ENCODE results near the gene SLC18A3. TPM values are rescaled to one million over a fixed set of nuclear protein-coding genes. Genes with fewer than 3 reads are reported as not detected.

SLC18A3 gene
- total RNA-seq, 1 experiment from 2014 or later, result not detected

DNA sequence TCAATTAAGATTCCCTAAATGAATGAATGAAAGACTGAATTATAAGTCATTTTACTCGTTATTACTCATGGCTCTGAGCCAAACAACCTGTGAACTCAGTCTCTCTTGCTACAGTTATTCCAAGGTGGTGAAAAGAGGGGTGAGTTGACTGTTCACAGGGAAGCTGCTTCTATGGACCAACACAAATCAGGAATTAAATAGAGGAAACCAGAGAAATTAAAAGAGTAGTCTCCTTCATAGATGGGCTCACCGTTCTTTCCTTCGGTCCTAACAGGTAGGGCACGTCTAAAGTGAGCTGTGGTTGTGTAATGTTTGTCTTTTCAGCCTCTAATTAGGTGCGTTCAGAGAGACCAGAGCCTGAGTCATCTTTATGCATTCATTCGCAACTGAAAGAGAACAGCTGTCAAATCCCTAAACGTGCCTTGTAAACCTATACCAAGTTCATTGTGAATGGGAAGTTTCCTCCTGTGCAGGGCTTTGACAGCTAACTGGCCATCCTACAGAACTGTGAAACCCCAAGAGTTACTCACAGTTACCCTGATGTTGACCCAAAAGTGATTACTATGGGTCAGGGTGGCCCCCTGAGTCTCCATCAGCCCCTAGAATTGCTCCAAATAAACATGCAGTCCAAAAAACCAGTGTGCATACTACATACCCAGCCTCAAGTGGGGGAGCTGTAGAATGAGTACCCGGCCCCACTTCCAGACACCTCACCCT is 51.2 kb downstream of the SLC18A3 start:
- ChIA-PET POLR2A (no interaction called here), CTCF (no interaction called here)
- TF ChIP-seq TCF7L2 (IDR thresholded peaks at IDR 0.05; ENCODE audit: low read depth, low read length) (no peak), POLR2AphosphoS5 (IDR thresholded peaks at IDR 0.05; ENCODE audit: low read depth, low read length) (no peak), SIN3A (IDR thresholded peaks at IDR 0.05; ENCODE audit: borderline replicate concordance, insufficient read depth, low read depth, low read length) (no peak)
- TF ChIP-seq, protein P1, sequence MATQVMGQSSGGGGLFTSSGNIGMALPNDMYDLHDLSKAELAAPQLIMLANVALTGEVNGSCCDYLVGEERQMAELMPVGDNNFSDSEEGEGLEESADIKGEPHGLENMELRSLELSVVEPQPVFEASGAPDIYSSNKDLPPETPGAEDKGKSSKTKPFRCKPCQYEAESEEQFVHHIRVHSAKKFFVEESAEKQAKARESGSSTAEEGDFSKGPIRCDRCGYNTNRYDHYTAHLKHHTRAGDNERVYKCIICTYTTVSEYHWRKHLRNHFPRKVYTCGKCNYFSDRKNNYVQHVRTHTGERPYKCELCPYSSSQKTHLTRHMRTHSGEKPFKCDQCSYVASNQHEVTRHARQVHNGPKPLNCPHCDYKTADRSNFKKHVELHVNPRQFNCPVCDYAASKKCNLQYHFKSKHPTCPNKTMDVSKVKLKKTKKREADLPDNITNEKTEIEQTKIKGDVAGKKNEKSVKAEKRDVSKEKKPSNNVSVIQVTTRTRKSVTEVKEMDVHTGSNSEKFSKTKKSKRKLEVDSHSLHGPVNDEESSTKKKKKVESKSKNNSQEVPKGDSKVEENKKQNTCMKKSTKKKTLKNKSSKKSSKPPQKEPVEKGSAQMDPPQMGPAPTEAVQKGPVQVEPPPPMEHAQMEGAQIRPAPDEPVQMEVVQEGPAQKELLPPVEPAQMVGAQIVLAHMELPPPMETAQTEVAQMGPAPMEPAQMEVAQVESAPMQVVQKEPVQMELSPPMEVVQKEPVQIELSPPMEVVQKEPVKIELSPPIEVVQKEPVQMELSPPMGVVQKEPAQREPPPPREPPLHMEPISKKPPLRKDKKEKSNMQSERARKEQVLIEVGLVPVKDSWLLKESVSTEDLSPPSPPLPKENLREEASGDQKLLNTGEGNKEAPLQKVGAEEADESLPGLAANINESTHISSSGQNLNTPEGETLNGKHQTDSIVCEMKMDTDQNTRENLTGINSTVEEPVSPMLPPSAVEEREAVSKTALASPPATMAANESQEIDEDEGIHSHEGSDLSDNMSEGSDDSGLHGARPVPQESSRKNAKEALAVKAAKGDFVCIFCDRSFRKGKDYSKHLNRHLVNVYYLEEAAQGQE (IDR thresholded peaks at IDR 0.05; ENCODE audit: insufficient read depth in 1 of 2, low read depth in 2 of 2, low read length in 1 of 2), result no peak
- TF ChIP-seq, protein P2, sequence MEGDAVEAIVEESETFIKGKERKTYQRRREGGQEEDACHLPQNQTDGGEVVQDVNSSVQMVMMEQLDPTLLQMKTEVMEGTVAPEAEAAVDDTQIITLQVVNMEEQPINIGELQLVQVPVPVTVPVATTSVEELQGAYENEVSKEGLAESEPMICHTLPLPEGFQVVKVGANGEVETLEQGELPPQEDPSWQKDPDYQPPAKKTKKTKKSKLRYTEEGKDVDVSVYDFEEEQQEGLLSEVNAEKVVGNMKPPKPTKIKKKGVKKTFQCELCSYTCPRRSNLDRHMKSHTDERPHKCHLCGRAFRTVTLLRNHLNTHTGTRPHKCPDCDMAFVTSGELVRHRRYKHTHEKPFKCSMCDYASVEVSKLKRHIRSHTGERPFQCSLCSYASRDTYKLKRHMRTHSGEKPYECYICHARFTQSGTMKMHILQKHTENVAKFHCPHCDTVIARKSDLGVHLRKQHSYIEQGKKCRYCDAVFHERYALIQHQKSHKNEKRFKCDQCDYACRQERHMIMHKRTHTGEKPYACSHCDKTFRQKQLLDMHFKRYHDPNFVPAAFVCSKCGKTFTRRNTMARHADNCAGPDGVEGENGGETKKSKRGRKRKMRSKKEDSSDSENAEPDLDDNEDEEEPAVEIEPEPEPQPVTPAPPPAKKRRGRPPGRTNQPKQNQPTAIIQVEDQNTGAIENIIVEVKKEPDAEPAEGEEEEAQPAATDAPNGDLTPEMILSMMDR (IDR thresholded peaks at IDR 0.05), result no peak
- in situ Hi-C loops (cut with HindIII; ENCODE audit: low pct_unique_long_range_greater_than_20kb, low sequenced_read_pairs), result no loop called here
- Histone ChIP-seq H3K9me3 (ENCODE audit: control insufficient read depth, insufficient read depth, low read depth, low read length) (no peaks in the 10 kb centered on the region), H3K4me1 (ENCODE audit: control insufficient read depth, insufficient read depth, low read length) (no peaks in the 10 kb centered on the region), H3K27ac (ENCODE audit: low read length) (no peak overlapping the region), H3K36me3 (ENCODE audit: control insufficient read depth, insufficient read depth, low read length) (no peaks in the 10 kb centered on the region), H3K27me3 (ENCODE audit: control insufficient read depth, insufficient read depth, low read length) (no peaks in the 10 kb centered on the region), H3K4me3 (ENCODE audit: low read depth in 2 of 2, low read length in 2 of 2) (no peak overlapping the region)
- ATAC-seq, result no peak
- DNase-seq (ENCODE audit: low read depth, low spot score), result no peak
- no TSS peak for BruUV-seq (replicated peaks)
- intact Hi-C loops (cut with micrococcal nuclease; ENCODE audit: unreplicated experiment), result no loop called here

Other genes starting within 250 kb of the SLC18A3 start
- gene DRGX, start 214.2 kb upstream of the SLC18A3 start, total RNA-seq (2021; ENCODE audit: unreplicated experiment), result 0.15 TPM
- 19.1 TPM for gene ERCC6, start 71.2 kb upstream of the SLC18A3 start, total RNA-seq (2021; ENCODE audit: unreplicated experiment)
- not detected for gene CHAT, start 3.7 kb downstream of the SLC18A3 start, total RNA-seq (2021; ENCODE audit: unreplicated experiment)
- gene C10orf53, start 69.3 kb downstream of the SLC18A3 start, total RNA-seq (2021; ENCODE audit: unreplicated experiment), result not detected
- 1.3 TPM for gene OGDHL, start 152.0 kb downstream of the SLC18A3 start, total RNA-seq (2021; ENCODE audit: unreplicated experiment)